NOMO-1 treated with DMSO at 0.1 percent for 48 hours (cell line): ENCODE results near the gene NINL.

Source experiments
- DNase-seq: peaks from one replicate; lab custom pipeline; 2025; ENCODE audit not compliant: unreplicated experiment; lab: John Stamatoyannopoulos, UW

The NINL gene

DNA sequence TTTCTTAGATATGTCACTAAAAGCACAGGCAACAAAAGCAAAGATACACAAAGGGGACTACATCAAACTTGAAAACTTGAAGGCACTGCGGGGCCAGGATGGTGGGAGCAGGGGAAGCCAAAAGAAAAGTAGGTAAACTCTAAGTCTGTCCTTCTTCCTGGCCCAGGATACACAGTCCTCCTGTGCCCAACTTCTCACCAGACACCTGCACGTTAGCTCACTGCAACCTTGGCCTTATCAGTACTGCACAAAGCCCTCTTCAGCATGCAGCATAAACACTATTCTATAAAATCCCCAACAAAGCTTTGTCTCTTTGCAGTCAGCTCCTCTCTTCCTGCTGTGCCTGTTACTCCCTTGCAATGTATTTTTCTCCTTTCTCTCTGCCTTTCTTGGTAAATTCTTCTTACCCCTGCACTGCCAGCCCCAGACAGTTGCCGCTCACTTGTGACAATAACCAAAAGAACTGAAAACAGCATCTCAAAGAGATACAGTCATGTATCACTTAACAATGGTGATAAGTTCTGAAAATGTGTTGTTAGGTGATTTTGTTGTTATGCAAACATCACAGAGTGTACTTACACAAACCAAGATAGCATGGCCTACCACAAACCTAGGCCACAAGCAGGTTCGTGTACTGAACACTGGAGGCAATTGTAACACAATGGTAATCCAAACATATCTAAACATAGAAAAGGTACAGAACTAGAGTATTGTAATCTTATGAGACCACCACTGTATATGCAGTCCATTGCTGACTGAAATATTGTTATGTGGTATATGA is 51.2 kb downstream of the NINL start:
- DNase-seq: no peak

DNA sequence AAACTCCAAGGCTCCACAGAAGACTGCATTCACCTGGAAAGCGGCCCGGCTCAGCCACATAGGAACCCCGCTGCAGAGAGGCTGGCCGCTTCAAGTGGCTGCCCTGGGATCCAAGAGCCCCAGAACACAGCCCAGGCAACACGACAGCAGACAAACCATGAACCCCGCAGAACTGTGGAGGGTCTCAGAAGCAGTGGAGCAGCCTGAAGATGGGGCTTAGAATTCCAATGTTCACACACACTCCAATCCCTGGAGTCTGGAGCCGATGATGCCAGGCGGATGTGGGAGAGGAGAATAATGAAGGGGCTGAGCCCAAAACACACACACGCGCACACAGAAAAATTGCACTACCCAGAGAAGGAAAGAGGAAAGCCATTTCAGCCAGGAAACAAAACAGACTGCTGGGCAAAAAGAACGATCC is 52.4 kb downstream of the NINL start:
- no peak for DNase-seq

DNA sequence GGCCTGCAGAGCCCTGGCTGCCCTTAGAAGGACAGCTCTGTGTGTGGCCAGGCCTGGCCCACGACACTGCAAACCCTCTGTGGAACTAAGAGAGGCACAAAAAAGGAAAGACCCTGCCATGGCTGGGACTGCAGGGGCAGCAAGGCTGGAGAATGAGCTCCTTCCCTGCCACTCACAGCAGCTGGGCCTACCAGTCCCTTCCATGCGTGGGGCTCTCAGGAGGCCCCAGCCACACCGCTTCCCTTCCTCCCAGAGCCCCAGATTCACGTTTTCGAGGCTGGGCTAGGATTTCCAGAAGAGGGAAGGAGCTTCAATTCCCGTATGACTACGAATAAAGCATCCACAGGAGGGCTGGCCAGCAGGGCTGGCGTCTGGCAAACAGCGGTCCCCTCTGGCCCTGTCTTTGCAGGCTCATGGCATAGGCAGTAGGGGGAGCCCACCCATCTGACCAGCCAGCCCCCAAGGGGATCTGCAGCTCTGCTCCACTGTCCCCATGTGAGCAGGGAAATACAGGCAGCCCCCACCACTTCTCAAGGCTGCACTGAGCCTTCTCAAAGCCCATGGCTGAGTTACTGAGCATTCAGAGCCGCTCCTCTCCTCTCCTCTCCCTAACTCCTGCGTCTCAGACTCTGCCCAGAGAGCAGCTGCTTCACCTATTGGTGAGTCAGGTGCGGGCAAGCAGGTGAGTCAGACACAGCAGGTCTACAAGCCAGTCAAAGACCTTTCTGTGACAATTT is 53.1 kb downstream of the NINL start:
- DNase-seq: no peak

DNA sequence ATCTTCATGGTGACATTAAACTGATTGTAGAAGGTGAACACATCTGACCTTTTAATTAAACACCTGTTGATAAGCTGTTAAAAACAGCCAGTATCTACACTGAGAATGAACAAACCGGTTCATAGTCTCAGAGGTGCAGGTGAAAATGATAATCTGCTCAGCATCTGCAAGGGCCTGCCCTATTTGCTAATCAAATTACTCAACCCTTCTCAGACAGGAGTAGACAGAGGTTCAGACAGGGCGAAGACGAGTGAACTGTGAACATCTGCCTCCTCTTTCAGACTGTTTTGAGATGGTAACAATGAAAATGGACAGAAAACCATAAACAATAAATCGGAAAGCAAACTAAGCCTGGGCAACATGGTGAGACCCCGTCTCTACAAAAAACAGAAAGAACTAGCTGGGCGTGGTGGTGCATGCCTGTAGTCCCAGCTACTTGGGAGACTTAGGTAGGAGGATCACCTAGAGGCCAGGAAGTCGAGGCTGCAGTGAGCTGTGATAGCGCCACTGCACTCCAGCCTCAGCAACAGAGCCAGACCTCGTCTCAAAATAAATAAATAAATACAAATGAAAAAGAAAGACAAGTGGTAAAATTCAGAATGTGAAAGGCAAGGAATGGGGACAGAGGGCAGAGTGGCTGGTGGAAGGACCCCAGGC is 55.9 kb downstream of the NINL start:
- DNase-seq: no peak

DNA sequence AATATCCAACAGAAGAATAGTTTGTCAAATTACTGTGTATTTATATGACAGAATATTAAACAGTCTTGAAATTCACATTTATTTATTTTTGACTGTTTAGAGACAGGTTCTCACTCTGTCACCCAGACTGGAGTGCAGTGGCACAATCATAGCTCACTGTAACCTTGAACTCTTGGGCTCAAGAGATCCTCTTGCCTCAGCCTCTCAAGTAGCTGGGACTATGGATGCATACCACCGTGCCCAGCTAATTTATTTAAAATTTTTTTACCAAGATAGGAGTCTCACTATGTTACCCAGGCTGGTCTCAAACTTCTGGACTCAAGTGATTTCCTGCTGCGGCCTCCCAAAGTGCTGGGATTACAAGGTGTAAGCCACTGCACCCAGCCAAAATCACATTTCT is 57.4 kb downstream of the NINL start:
- no peak for DNase-seq

DNA sequence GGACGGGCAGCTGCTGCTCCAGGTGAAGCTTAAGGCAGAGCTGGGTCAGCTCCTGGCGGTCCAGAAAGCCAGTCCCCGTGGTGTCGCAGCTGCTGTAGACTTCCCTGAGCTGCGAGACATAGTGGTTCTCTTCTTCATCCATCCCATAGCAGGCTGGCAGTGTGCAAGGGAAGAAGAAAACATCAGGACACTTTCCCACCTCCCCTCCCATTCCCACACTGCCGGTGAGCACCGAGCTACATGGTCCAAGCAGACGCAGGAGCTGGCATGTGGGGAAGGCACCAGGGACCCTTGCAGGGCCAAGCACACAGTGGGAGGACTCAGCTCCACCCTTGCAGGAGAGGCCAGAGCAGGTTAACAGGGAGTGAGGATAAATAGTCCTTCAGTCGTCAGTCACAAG is 58.9 kb downstream of the NINL start:
- no peak for DNase-seq

DNA sequence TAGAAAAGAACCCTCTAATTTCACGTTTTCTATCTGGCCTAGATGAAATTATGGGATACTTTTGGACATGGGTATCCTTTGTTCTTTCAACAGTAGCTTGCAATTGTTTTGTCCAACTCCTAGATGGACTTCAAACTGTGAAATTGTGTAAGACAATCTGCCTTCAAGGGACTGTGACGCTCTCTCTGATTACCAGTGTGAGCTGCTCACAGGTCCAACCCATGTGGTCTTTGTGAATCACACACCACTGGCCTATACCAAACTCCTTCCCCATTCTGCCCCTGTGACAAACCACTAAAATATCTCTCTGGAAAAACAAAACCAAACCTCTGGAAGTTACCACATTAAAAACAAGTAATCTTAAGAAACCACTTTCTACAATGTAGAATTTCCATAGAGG is 59.5 kb downstream of the NINL start:
- peak; percentile 59 for DNase-seq

DNA sequence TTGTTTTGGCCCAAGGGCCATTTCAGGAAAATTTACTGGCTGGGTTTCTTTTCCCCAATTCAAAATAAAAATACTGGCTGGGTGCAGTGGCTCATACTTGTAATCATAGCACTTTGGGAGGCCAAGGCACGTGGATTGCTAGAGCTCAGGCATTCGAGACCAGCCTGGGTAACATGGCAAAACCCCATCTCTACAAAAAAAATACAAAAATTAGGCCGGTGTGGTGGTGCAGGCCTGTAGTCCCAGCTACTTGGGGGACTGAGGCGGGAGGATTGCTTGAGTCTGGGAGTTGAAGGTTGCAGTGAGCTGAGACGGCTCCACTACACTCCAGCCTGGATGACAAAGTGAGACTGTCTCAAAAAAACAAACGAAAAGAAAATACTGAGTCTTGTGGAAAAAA is 60.0 kb downstream of the NINL start:
- no peak for DNase-seq

DNA sequence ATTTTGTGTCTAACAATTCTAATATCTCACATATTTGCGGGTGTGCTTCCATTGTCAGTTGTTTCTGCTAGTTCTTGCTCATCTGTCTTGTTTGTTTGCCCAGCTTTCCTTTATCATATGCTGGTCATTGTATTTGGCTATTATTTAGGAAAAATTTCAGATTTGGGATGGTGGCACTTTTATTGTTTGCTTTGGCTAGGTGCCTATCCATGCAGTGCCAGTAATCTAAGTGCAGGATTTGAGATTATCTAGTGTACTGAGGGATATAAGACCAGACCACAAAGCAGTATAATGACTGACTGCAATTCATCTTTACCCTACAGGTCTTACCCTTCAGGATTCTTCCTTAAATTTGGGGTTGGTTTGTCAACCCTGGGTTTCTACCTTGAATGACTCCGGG is 63.9 kb downstream of the NINL start:
- no peak for DNase-seq

DNA sequence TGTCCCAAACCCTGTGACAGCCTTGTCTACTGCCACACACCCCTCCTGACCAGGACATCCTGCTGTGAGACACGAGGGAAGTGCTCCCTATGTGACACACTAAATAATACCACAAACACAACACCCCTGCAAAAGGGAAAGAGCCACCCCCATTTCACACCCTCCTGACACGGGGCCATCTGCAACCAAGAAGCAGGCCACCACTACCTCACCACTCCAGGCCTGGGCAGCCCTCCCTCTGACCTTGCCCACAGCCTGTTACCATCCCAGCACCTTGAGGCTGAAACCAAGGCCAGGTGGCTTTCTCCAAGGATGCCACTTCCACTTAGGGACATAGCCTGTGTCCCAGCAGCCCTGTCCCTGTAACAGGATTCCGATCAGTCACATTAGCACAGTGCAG is 68.2 kb downstream of the NINL start:
- DNase-seq: no peak

DNA sequence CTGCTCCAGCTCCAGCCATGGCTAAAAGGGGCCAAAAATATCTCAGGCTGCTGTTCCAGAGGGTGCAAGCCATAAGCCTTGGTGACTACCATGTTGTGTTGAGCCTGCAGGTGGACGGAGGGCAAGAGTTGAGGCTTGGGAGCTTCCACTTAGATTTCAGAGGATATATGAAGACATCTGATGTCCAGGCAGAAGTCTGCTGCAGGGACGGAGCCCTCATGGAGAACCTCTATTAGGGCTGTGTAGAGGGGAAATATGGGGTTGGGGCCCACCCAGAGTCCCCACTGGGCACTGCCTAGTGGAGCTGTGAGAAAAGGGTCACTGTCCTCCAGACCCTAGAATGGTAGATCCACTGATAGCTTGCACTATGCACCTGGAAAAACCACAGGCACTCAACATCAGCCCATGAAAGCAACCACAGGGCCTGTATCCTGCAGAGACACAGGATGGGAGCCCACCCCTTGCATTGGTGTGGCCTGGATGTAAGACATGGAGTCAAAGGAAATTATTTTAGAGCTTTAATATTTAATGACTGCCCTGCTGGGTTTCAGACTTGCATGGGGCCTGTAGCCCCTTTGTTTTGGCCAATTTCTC is 70.5 kb downstream of the NINL start:
- DNase-seq: no peak

DNA sequence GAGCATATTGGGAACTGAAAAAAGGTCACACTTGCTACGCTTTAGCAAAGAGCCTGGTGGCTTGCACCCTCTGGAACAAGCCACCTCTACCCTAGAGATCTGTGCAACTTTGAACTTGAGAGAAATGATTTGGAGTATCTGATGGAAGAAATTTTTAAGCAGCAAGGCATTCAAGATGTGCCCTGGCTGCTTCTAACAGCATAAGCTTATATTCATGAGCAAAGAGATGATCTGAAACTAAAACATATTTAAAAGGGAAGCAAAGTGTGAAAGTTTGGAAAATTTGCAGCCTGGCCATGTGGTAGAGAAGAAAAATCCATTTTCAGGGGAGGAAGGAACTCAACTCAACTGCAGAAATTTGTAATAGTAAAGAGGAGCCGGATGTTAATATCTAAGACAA is 71.1 kb downstream of the NINL start:
- no peak for DNase-seq

DNA sequence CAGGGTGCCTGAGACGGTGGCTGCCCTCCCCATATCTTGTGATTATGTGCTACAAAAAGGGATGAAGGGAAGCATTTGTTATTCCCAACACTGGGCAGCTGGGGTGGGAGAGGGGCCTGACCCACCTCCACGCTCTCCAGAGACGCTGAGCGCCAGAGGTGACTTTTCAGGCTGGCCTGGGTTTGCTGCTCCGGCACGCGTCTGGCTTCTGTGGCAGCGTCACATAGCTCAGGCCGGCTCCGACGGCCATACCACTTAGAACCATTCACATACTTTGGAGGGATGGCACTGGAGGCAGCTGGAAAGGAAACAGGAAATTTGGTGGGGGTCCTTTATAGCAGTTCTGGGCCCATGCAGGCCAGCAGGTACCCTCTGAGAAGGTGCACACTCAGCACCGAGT is 72.6 kb downstream of the NINL start:
- no peak for DNase-seq

DNA sequence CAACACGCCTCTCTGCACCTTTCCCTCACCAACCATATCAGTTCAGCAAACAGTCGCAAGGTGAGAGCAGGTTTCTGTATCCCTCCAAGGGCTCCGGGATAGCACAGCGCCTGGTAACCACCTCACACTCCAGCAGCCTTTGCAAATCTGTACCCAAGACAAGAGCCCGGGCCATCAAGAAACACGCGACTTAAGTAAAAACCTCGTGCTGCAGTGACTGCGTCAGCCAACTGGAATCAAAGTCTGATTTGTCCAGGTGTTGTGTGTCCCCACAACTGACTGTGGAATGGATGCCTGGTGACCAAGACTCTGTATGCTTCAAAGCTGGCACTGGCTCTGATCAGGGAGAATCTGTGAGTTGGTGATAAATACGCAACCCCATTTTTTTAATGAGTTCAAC is 74.1 kb downstream of the NINL start:
- DNase-seq: no peak

DNA sequence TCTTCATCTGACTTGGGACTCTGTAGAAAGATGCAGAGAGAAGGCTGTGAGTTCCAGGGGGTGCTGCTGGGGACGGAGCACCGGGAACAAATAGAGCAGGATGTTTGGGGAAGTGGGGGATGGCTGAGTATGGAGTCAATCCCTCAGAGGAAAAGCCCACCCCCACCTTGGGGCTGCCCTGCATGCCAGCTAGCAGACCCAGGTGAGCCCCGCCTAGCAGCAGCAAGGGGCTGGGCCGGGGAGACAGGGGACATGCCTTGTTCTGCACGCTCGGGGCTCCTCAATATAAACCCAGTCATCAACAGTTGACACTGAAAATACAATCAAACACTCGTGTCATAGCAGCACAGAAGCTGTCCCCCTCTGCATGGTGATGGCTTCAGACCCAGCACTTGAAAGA is 74.6 kb downstream of the NINL start:
- no peak for DNase-seq

DNA sequence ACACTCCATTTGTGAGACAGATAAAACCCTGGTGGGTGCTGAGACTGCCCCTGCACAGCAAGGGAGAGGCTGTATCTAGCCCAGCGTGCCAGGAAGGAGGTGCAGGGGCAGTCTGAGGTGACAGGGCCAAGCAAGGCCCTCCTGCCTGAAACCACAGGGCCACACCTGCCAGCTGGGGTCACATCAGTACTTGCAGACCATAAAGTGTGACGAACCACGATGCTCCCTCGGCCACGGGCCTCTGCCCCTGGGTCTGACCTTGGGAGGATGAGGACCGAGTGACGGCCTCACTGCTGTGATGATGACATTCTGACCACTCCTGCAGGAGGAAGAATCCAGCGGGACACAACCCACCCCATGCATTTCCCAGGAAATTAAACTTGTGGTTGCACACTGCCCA is 75.1 kb downstream of the NINL start:
- no peak for DNase-seq

DNA sequence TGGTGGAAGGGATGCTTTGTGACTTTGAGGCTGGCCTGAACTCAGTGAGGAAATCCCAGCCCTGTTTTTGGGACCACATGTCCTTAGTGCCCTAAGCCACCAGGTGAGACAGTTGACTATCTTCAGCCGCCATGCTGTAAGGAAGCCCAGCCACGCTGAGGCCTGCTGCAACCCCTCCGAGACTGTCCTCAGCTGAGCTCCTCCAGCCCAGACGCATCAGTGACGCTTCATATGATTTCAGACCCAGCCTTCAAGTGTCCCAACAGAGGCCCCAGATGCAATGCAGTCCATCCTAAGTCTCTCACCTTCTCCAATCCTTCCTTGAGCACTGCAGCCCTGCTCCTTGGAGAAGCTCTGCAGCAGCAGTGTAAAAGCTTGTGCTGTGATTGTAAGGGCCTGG is 76.2 kb downstream of the NINL start:
- no peak for DNase-seq

DNA sequence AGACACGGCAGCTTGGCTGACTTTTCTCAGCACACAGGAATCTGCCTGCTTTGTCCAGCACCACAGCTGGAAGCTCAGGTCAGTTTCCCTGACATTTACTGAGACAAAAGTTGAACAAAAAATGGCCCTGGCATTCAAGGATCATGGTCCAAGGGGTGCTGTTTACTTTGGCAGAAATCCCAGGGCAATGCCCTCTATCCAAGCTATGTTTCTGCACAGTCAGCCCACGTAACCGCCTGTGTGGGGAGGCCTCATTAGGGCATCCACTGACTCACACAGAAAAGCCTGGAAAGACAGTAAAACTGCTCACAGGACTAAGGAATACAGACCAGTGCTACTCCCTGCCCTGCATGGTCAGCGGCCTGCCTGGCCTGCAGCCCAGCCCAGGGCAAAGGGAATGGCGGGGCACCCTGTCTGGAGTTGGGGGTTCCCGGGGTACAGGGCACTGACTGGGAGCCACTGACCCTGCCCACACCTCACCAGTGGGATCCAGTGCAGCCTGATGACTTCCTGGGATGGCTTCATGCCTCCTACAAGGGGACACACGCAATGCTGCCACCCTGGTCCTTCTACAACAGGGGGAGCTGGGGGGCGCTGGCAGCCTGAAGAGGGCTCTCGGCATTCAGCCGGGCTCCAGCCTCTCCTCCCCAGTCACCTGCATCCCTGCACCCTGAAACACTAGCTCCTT is 77.1 kb downstream of the NINL start:
- no peak for DNase-seq

DNA sequence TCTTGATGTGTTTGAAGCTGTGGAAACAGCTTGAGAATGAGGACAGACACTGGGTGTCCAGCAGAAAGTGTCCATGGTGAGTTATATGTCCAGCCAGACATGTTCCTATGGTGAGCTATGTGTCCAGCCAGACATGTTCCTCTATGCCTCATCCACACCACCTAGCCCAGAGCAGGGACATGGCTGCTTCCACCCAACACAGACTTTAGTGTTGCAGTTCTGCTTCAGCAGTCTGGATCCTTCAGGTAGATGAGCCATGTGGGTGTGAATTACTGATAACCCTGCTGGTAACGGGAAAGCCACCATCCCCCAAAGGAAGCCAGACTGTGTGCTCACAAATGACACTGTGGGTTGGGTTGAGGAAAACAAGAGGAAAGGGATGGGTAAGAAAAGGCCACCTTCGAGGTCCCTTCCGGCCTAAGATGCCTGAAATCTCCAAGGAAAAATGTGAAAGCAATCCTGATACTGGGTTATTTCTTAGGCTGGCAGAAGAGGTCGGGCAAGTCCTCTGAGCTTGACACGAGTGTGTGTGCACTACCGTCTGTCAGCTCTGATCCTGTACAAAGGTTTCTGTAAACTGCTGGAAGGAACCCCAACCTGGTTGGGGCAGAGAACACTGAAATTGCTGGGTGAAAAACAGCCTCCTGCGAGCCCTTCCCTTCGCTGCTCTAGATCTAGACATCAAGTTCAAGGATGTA is 77.8 kb downstream of the NINL start:
- no peak for DNase-seq

DNA sequence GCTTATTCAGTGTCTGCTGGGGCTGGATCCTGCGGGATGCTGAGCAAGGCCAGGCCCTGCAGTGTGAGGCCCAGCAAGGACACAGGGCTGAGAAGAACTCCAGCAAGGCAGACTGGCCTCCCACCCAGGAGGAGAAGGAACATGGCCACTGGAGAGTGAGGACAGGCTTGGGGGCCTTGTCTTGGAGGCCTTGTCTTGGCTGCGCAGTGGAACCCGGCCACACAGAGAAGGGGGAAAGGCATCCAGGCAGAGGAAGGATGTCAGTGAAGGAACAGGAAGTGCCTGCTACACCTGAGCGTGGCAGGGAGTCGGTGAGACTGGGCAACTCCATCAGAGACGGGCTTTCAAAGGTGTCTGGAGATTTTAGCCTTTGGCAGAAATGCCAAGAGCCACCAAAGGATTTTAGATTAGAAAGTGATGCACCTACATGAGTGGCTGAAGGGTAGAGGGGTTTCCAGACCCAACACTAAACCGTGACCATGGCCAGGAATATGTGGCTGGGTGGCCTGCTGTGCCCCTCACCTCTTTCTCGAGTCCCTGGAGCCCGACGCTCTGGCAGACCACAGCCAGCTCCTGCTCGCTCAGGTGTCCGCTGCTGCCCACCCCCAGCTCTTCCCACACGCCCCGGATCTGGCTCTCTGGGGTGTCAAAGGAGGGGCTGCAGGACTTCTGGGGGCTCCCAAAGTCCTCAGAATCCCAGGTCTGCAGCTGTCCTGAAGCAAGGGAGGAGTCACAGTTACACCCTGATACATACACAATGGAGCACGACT is 80.8 kb downstream of the NINL start:
- DNase-seq: no peak
